Measurements from ENCODE around the gene TSHZ2.
"Not testable (repeated sequence)": the region's sequence is repeated elsewhere in the genome, so short reads cannot be mapped to it uniquely, and the experiment has no call there.

The TSHZ2 gene

GRCh38 chr20:53527196-53527595 is 555.0 kb downstream of the TSHZ2 start:
- no peak for DNase-seq (ENCODE audit: low read depth in 2 of 3, low spot score in 2 of 3)

- DNase-seq (ENCODE audit: low read depth in 2 of 3, low spot score in 2 of 3) = no peak
Measured at GRCh38 chr20:53529658-53530057, 557.5 kb downstream of the TSHZ2 start.

GRCh38 chr20:53530440-53530839 is 558.3 kb downstream of the TSHZ2 start:
- DNase-seq (ENCODE audit: low read depth in 2 of 3, low spot score in 2 of 3) = no peak

GRCh38 chr20:53532654-53533312 is 560.6 kb downstream of the TSHZ2 start:
- DNase-seq (ENCODE audit: low read depth in 2 of 3, low spot score in 2 of 3) = not testable (repeated sequence)

GRCh38 chr20:53533500-53533899 is 561.3 kb downstream of the TSHZ2 start:
- DNase-seq (ENCODE audit: low read depth in 2 of 3, low spot score in 2 of 3) = no peak

GRCh38 chr20:53534037-53534436 is 561.9 kb downstream of the TSHZ2 start:
- DNase-seq (ENCODE audit: low read depth in 2 of 3, low spot score in 2 of 3) = no peak

GRCh38 chr20:53535878-53536277 is 563.7 kb downstream of the TSHZ2 start:
- DNase-seq (ENCODE audit: low read depth in 2 of 3, low spot score in 2 of 3) = no peak

GRCh38 chr20:53536382-53536781 is 564.2 kb downstream of the TSHZ2 start:
- DNase-seq (ENCODE audit: low read depth in 2 of 3, low spot score in 2 of 3) = not testable (repeated sequence)

- DNase-seq (ENCODE audit: low read depth in 2 of 3, low spot score in 2 of 3) = no peak
Measured at GRCh38 chr20:53539516-53539915, 567.4 kb downstream of the TSHZ2 start.
